ENCODE data around the gene CUL1. TPM values are rescaled to one million over a fixed set of nuclear protein-coding genes. Genes with fewer than 3 reads are reported as not detected.

CUL1 gene
- total and polyA plus RNA-seq, 11 donors = 17.5 to 58.3 (median 43.6) TPM

DNA sequence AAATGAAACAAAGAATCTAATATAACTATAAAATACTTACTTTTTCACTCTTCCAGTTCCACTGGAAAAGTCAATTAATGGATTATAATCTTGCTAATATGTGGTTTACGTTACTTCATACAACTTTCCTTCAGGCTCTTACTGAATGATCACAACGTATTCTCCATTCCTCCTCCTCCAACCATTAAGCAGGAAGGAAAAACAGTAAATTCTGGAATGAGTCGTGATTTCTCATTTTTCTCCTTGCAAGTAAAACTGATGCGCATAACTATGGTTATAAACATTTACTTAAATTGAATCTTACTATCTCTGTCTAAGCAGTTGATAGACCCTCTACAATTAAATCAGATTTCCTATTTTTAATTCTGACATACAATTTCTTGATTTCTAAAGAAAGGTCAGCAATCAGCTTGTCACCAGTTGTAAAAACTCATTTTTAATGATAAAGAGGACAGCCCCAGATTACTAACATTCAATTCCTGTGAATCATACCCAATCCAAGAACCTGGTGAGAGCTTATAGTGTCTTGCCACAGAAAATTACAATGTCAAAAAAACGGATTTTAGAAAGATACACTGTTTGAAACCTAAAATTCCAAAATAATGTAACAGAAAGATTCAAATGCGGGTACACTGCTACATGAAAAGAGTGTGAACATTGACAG, 121.1 kb downstream of the CUL1 start:
- intact Hi-C loops (cut with DNase I) = no loop called here
- Histone ChIP-seq H3K4me3 (no peak overlapping the region), H3K36me3 (peaks cover 0 to 58% (median 0%) of the 10 kb centered on the region in 9 donors), H3K4me1 (no peaks in the 10 kb centered on the region), H3K27me3 (no peaks in the 10 kb centered on the region), H3K27ac (no peak overlapping the region), H3K9me3 (no peaks in the 10 kb centered on the region)
- TF ChIP-seq, protein P1, sequence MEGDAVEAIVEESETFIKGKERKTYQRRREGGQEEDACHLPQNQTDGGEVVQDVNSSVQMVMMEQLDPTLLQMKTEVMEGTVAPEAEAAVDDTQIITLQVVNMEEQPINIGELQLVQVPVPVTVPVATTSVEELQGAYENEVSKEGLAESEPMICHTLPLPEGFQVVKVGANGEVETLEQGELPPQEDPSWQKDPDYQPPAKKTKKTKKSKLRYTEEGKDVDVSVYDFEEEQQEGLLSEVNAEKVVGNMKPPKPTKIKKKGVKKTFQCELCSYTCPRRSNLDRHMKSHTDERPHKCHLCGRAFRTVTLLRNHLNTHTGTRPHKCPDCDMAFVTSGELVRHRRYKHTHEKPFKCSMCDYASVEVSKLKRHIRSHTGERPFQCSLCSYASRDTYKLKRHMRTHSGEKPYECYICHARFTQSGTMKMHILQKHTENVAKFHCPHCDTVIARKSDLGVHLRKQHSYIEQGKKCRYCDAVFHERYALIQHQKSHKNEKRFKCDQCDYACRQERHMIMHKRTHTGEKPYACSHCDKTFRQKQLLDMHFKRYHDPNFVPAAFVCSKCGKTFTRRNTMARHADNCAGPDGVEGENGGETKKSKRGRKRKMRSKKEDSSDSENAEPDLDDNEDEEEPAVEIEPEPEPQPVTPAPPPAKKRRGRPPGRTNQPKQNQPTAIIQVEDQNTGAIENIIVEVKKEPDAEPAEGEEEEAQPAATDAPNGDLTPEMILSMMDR (IDR thresholded peaks at IDR 0.05) = no peak
- no peak for TF ChIP-seq POLR2A (IDR thresholded peaks at IDR 0.05)
- no peak for ATAC-seq
- DNase-seq = no peak
- 88 to 91% (median 89%) methylated on average over 6 of the region's 6 CpGs for WGBS, 4 donors

DNA sequence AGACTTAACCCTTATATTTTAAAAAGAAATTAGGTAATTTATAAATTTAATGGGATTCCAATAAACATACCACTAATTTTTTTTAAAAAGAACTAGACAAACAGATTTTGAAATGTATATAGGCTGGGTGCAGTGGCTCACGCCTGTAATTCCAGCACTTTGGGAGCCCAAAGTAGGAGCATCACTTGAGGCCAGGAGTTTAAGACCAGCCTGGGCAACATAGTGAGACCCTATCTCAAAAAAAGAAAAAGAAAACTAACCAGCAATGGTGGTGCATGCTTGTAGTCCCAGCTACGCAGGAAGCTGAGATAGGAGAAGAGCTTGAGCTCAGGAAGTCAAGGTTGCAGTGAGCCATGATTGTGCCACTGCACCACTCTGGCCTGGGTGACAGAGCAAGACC, 122.7 kb downstream of the CUL1 start:
- DNase-seq (no peak), ATAC-seq (no peak)
- Histone ChIP-seq H3K9me3 (no peaks in the 10 kb centered on the region), H3K27ac (no peak overlapping the region), H3K4me3 (no peak overlapping the region), H3K27me3 (no peaks in the 10 kb centered on the region), H3K36me3 (peaks cover 0 to 56% (median 0%) of the 10 kb centered on the region in 9 donors), H3K4me1 (no peaks in the 10 kb centered on the region)
- WGBS, 4 donors = 93 to 98% (median 97%) methylated on average over 2 of the region's 2 CpGs
- intact Hi-C loops (cut with DNase I) = no loop called here
- TF ChIP-seq, protein P1 (IDR thresholded peaks at IDR 0.05) = no peak
- no peak for TF ChIP-seq POLR2A (IDR thresholded peaks at IDR 0.05)

DNA sequence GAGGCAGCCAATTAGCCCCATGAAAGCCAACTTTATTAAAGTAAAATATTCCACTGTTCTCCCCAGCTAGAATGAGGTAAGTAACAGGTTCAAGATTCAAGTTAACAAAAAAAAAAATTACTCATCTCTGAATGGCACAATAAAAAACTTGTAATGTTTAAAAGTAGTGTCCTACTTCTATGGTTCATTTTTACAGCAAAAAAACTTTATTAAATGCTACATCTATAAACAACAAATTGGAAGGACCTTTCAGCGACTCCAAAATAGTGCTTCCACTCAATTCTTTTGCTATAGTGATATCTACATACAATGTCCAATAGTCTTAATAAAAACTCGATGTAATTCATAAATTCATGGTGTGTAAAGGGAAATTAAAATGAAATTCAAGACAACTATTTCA, 126.2 kb downstream of the CUL1 start:
- intact Hi-C loops (cut with DNase I) = no loop called here
- H3K27ac ChIP-seq = no peak overlapping the region
- no peaks in the 10 kb centered on the region for H3K9me3 ChIP-seq
- H3K4me1 ChIP-seq = no peaks in the 10 kb centered on the region
- peaks cover 0 to 51% (median 2%) of the 10 kb centered on the region in 9 donors for H3K36me3 ChIP-seq
- 94 to 99% (median 98%) methylated on average over 2 of the region's 2 CpGs for WGBS, 4 donors
- no peaks in the 10 kb centered on the region for H3K27me3 ChIP-seq
- ATAC-seq (no peak), DNase-seq (no peak)
- H3K4me3 ChIP-seq = no peak overlapping the region
- TF ChIP-seq POLR2A (IDR thresholded peaks at IDR 0.05) = no peak
- TF ChIP-seq, protein P1 (IDR thresholded peaks at IDR 0.05) = no peak

DNA sequence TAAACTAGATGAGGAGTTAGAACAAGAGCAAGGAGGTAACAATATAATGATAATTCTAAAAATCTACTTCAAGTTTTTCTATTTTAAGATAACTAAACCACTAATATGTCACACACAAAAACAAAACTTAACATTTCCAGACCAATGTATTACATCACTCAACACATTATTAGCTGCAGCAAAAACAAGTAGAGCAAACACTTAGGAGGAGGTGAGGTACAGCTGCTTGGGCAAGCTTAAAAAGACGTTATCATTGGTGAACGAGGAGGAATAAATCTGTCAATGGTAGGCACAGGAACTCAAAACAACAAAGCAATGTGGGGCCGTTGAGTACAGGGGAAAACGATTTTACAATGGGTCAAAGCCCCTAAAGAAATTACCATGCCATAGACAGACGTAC, 126.6 kb downstream of the CUL1 start:
- no peak for TF ChIP-seq POLR2A (IDR thresholded peaks at IDR 0.05)
- TF ChIP-seq, protein P1 (IDR thresholded peaks at IDR 0.05) = no peak
- Histone ChIP-seq H3K27me3 (no peaks in the 10 kb centered on the region), H3K27ac (no peak overlapping the region), H3K4me1 (no peaks in the 10 kb centered on the region), H3K4me3 (no peak overlapping the region), H3K9me3 (no peaks in the 10 kb centered on the region), H3K36me3 (peaks cover 0 to 51% (median 2%) of the 10 kb centered on the region in 9 donors)
- DNase-seq (no peak), ATAC-seq (no peak)
- 80 to 83% (median 81%) methylated on average over 5 of the region's 5 CpGs for WGBS, 4 donors
- intact Hi-C loops (cut with DNase I) = no loop called here
